HG03558 (cell line): ENCODE results near the gene ITGB3BP.
"Not testable (repeated sequence)": the region's sequence is repeated elsewhere in the genome, so short reads cannot be mapped to it uniquely, and the experiment has no call there.

Source experiments
- ATAC-seq: cut with Tn5 transposase; IDR thresholded peaks from one replicate; pipeline ENCODE4 v1.9.1; 2021; ENCODE audit warnings: moderate number of reproducible peaks; ENCODE audit not compliant: unreplicated experiment; ENCODE audit errors: extremely low read depth

ITGB3BP gene

GRCh38 chr1:63512584-63512983 is 10.4 kb downstream of the ITGB3BP start:
- no peak for ATAC-seq

GRCh38 chr1:63509718-63510117 is 13.3 kb downstream of the ITGB3BP start:
- no peak for ATAC-seq

- no peak for ATAC-seq
Measured at GRCh38 chr1:63506782-63507181, 16.2 kb downstream of the ITGB3BP start.

- ATAC-seq, result no peak
Measured at GRCh38 chr1:63501256-63501655, 21.8 kb downstream of the ITGB3BP start.

- ATAC-seq, result no peak
Measured at GRCh38 chr1:63498106-63498505, 24.9 kb downstream of the ITGB3BP start.

- ATAC-seq, result no peak
Measured at GRCh38 chr1:63497577-63497976, 25.4 kb downstream of the ITGB3BP start.

GRCh38 chr1:63487336-63488065 is 35.5 kb downstream of the ITGB3BP start:
- ATAC-seq, result no peak

GRCh38 chr1:63486629-63487028 is 36.4 kb downstream of the ITGB3BP start:
- no peak for ATAC-seq

- ATAC-seq, result no peak
Measured at GRCh38 chr1:63480057-63480456, 43.0 kb downstream of the ITGB3BP start.

GRCh38 chr1:63475761-63476160 is 47.3 kb downstream of the ITGB3BP start:
- ATAC-seq, result no peak

- not testable (repeated sequence) for ATAC-seq
Measured at GRCh38 chr1:63468683-63469082, 54.3 kb downstream of the ITGB3BP start.

- no peak for ATAC-seq
Measured at GRCh38 chr1:63466759-63467158, 56.3 kb downstream of the ITGB3BP start.

- ATAC-seq, result no peak
Measured at GRCh38 chr1:63466181-63466580, 56.8 kb downstream of the ITGB3BP start.

GRCh38 chr1:63463248-63463647 is 59.8 kb downstream of the ITGB3BP start:
- no peak for ATAC-seq

GRCh38 chr1:63461661-63462230 is 61.3 kb downstream of the ITGB3BP start:
- no peak for ATAC-seq

GRCh38 chr1:63458750-63459149 is 64.3 kb downstream of the ITGB3BP start:
- ATAC-seq, result no peak

GRCh38 chr1:63454269-63454668 is 68.8 kb downstream of the ITGB3BP start:
- ATAC-seq, result no peak

- ATAC-seq, result no peak
Measured at GRCh38 chr1:63453232-63453631, 69.8 kb downstream of the ITGB3BP start.

GRCh38 chr1:63450416-63450815 is 72.6 kb downstream of the ITGB3BP start:
- ATAC-seq, result no peak

GRCh38 chr1:63448731-63449246 is 74.2 kb downstream of the ITGB3BP start:
- ATAC-seq, result no peak

GRCh38 chr1:63442141-63442475 is 80.9 kb downstream of the ITGB3BP start:
- no peak for ATAC-seq

- ATAC-seq, result no peak
Measured at GRCh38 chr1:63435161-63435560, 87.9 kb downstream of the ITGB3BP start.
